ENCODE measurements around the gene EEF2KMT.
"Not testable (repeated sequence)": the region's sequence is repeated elsewhere in the genome, so short reads cannot be mapped to it uniquely, and the experiment has no call there.

- not testable (repeated sequence) for TF ChIP-seq POLR2AphosphoS5 (IDR thresholded peaks at IDR 0.05; ENCODE audit: low read depth, low read length); TAF1 (IDR thresholded peaks at IDR 0.05; ENCODE audit: borderline replicate concordance, low read depth, low read length)
These were observed 42.6 kb upstream of the EEF2KMT start for GRCh38 chr16:5140151-5140550.
